Activated CD8-positive, alpha-beta T cell treated with anti-CD3 and anti-CD28 coated beads for 36 hours (primary cell): ENCODE data around the gene TET1. TPM values are rescaled to one million over a fixed set of nuclear protein-coding genes. Genes with fewer than 3 reads are reported as not detected.

Experiments
- ATAC-seq: fragments of 200-7000 bp; cut with Tn5 transposase; one replicate; pipeline ENCODE4 v1.10.0; 2021; ENCODE audit warnings: mild to moderate bottlenecking, moderate library complexity
- CTCF ChIA-PET: fragments of 350-600 bp; sonication (Branson Sonifier 250); formaldehyde crosslinking; loops from one replicate; lab custom pipeline; 2021; ENCODE audit warnings: antibody characterized with exemption; lab: Charles Lee
- POLR2A ChIA-PET: fragments of 350-600 bp; sonication (Branson Sonifier 250); formaldehyde crosslinking; loops from one replicate; lab custom pipeline; 2021; ENCODE audit warnings: antibody characterized with exemption; lab: Charles Lee
- DNase-seq: peaks from one replicate; pipeline ENCODE4 v3.0.0-alpha.2; 2020
- H3K27ac Mint-ChIP-seq: one replicate; pipeline ENCODE4 v1.8.0; 2021; ENCODE audit warnings: mild to moderate bottlenecking, mixed read lengths
- H3K27me3 Mint-ChIP-seq: one replicate; pipeline ENCODE4 v1.8.0; 2021; ENCODE audit warnings: mixed read lengths
- H3K36me3 Mint-ChIP-seq: one replicate; pipeline ENCODE4 v1.8.0; 2021; ENCODE audit warnings: low read depth, mixed read lengths
- H3K4me1 Mint-ChIP-seq: one replicate; pipeline ENCODE4 v1.8.0; 2021; ENCODE audit warnings: low read depth, mixed read lengths
- H3K4me3 Mint-ChIP-seq: one replicate; pipeline ENCODE4 v1.8.0; 2021; ENCODE audit warnings: mild to moderate bottlenecking, moderate library complexity, mixed read lengths
- H3K9me3 Mint-ChIP-seq: one replicate; pipeline ENCODE4 v1.8.0; 2021; ENCODE audit warnings: mixed read lengths
- intact Hi-C: fragments of 100-400 bp; cut with micrococcal nuclease; formaldehyde crosslinking; loops from one replicate; pipeline ENCODE4 v1.10.0; 2022
- total RNA-seq, 2 experiments: library from RNA; stranded (reverse); gene quantifications; one replicate each; pipeline ENCODE4 v1.2.3, GENCODE V29; 2021
- TF ChIP-seq, protein P1 (sequence below): fragments of 200-600 bp; IDR thresholded peaks from one replicate; pipeline ENCODE4 v1.8.0; 2022; ENCODE audit warnings: antibody characterized with exemption, mild to moderate bottlenecking

Gene TET1
- total RNA-seq, 2 experiments from 2014 or later = 1.1 to 1.3 TPM

DNA sequence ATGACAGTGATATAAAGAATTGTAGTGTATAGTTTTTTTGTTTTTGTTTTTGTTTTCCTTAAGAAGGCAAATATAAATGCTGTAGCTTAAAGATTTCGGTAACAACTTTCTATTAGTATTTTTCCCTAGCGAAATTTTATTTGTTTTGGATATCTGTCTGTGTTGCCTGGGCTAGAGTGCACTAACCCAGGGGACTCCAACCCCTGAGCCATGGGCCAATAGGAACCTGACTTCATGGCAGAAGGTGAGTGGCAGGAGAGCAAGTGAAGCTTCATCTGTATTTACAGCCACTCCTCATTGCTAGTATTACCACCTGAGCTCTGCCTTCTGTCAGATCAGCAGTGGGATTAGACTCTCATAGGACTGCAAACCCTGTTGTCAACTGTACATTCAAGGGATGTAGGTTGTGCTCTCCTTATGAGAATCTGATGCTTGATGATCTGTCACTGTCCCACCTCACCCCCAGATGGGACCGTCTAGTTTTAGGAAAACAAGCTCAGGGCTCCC lies 95.5 kb downstream of the TET1 start:
- intact Hi-C loops = no loop called here
- Mint-ChIP-seq H3K36me3 (no peaks in the 10 kb centered on the region), H3K27me3 (no peaks in the 10 kb centered on the region), H3K27ac (no peak overlapping the region), H3K4me3 (no peak overlapping the region), H3K4me1 (no peaks in the 10 kb centered on the region), H3K9me3 (no peaks in the 10 kb centered on the region)
- TF ChIP-seq, protein P1, sequence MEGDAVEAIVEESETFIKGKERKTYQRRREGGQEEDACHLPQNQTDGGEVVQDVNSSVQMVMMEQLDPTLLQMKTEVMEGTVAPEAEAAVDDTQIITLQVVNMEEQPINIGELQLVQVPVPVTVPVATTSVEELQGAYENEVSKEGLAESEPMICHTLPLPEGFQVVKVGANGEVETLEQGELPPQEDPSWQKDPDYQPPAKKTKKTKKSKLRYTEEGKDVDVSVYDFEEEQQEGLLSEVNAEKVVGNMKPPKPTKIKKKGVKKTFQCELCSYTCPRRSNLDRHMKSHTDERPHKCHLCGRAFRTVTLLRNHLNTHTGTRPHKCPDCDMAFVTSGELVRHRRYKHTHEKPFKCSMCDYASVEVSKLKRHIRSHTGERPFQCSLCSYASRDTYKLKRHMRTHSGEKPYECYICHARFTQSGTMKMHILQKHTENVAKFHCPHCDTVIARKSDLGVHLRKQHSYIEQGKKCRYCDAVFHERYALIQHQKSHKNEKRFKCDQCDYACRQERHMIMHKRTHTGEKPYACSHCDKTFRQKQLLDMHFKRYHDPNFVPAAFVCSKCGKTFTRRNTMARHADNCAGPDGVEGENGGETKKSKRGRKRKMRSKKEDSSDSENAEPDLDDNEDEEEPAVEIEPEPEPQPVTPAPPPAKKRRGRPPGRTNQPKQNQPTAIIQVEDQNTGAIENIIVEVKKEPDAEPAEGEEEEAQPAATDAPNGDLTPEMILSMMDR = no peak
- ChIA-PET CTCF (interaction anchor here (1.1 kb wide), 1 partner anchor 105 kb away, joined by 3 read pairs; no protein-coding TSS in a partner anchor), POLR2A (no interaction called here)
- DNase-seq (no peak), ATAC-seq (no peak)

DNA sequence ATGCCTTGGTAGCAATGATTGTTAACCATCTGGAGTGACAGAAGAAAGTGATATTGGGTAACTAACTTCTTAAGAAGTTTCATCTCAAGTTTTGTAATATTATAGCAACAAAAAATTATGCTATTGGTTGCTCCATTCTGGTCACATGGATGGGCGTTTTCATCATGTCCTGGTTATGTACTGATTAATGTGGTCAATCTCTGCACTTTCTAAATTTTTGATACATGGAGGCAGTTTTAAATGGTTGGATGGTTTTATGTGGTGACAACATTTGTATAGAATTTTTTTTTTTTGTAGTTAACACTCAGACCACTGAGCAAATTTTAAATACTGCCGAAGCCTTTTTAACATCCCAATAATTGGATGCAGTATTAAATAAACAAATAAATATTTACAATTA lies 105.7 kb downstream of the TET1 start:
- Mint-ChIP-seq H3K9me3 (no peaks in the 10 kb centered on the region), H3K27me3 (no peaks in the 10 kb centered on the region), H3K4me1 (no peaks in the 10 kb centered on the region), H3K27ac (no peak overlapping the region), H3K36me3 (peaks cover 6% of the 10 kb centered on the region), H3K4me3 (no peak overlapping the region)
- ChIA-PET POLR2A (interaction anchor here (0.9 kb wide), 1 partner anchor 22 kb away, joined by 4 read pairs; no protein-coding TSS in a partner anchor), CTCF (no interaction called here)
- intact Hi-C loops = no loop called here
- ATAC-seq = no peak
- no peak for DNase-seq
- TF ChIP-seq, protein P1 = no peak

DNA sequence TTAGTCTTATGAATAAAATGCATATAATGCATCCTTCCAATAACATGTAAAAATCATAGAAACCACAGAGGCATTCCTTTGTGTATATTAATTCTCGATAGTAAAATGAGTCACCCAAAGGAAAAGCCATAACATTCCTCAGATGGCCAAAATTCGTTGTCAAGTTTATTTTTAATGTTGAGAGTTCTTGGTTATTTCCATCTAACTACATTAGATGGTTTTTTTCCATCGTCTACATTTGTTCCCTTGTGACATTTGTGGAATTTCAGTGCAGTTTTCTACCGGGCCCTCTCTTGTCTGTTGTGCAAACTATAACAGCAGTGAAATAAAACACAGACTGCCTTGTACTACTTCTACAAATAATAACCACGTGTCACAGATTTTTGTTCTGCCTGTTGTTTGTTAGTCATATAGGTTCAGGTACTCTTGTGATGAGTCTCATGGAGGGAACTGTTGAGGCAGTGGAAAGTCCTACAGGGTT lies 106.2 kb downstream of the TET1 start:
- Mint-ChIP-seq H3K4me1 (no peaks in the 10 kb centered on the region), H3K9me3 (no peaks in the 10 kb centered on the region), H3K36me3 (peaks cover 6% of the 10 kb centered on the region), H3K4me3 (no peak overlapping the region), H3K27me3 (no peaks in the 10 kb centered on the region), H3K27ac (no peak overlapping the region)
- no peak for DNase-seq
- TF ChIP-seq, protein P1 = no peak
- intact Hi-C loops = no loop called here
- POLR2A ChIA-PET = no interaction called here
- CTCF ChIA-PET = no interaction called here
- ATAC-seq = no peak

DNA sequence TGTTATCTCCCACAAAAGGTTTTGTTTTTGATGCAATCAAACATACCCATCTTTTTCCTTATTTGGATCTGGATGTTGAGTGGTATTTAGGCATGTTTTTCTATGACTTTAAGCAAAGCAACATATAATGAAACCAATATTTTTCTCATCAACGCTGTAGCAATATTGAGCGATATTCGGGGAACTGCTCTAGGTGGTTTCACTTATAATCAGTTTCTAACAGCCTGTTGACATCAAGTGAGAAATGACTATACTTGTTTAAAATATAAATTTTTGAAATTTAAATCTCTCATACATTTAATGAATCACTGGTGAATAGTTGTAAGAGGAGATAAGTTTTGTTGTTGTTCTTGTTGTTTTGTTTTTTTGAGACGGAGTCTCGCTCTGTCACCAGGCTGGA lies 108.1 kb downstream of the TET1 start:
- Mint-ChIP-seq H3K27me3 (no peaks in the 10 kb centered on the region), H3K36me3 (peaks cover 8% of the 10 kb centered on the region), H3K9me3 (no peaks in the 10 kb centered on the region), H3K4me3 (no peak overlapping the region), H3K27ac (no peak overlapping the region), H3K4me1 (no peaks in the 10 kb centered on the region)
- intact Hi-C loops = no loop called here
- TF ChIP-seq, protein P1 = no peak
- CTCF ChIA-PET = no interaction called here
- DNase-seq (no peak), ATAC-seq (no peak)
- POLR2A ChIA-PET = no interaction called here

- POLR2A ChIA-PET = no interaction called here
- Mint-ChIP-seq H3K4me1 (no peaks in the 10 kb centered on the region), H3K27me3 (no peaks in the 10 kb centered on the region), H3K27ac (no peak overlapping the region), H3K9me3 (no peaks in the 10 kb centered on the region), H3K36me3 (peaks cover 9% of the 10 kb centered on the region), H3K4me3 (no peak overlapping the region)
- TF ChIP-seq, protein P1 = no peak
- intact Hi-C loops = no loop called here
- DNase-seq (no peak), ATAC-seq (no peak)
- CTCF ChIA-PET = no interaction called here
Observed at GRCh38 chr10:68668972-68669371, 108.8 kb downstream of the TET1 start.
